ENCODE measurements around the gene CDC42EP4. TPM values are rescaled to one million over a fixed set of nuclear protein-coding genes. Genes with fewer than 3 reads are reported as not detected.

CDC42EP4 gene
- total and polyA plus RNA-seq, 2 experiments from 2014 or later, result 4.4 to 19.9 TPM

- Histone ChIP-seq H3K36me3 (ENCODE audit: insufficient read depth) (no peaks in the 10 kb centered on the region), H3K9me2 (ENCODE audit: insufficient read depth) (no peaks in the 10 kb centered on the region), H3K4me2 (no peak overlapping the region), H3K79me2 (replicated peaks; ENCODE audit: insufficient read depth) (no peaks in the 10 kb centered on the region), H3K27ac (ENCODE audit: low read depth) (no peak overlapping the region), H4K20me1 (replicated peaks; ENCODE audit: insufficient read depth) (no peaks in the 10 kb centered on the region), H3K27me3 (ENCODE audit: insufficient read depth) (no peaks in the 10 kb centered on the region), H2AFZ (no peak overlapping the region), H3K4me1 (ENCODE audit: insufficient read depth) (peaks cover 5% of the 10 kb centered on the region), H3K4me3 (no peak overlapping the region), H3F3A (replicated peaks; ENCODE audit: low read depth) (no peaks in the 10 kb centered on the region; the same call in 1 of the 2 replicates)
- DNase-seq (ENCODE audit: low spot score) (peak; percentile 78), ATAC-seq (peak; percentile 84)
- TF ChIP-seq REST (IDR thresholded peaks at IDR 0.05; ENCODE audit: unreplicated experiment), result no peak
- TF ChIP-seq EZH2phosphoT487 (IDR thresholded peaks at IDR 0.05; ENCODE audit: unreplicated experiment), result no peak
- peak; percentile 4; the same call in 1 of the 2 replicates for TF ChIP-seq CREB1 (CRISPR knock-in tag; IDR thresholded peaks at IDR 0.05; ENCODE audit: low read depth)
- no peak for TF ChIP-seq ZNF331 (CRISPR knock-in tag; IDR thresholded peaks at IDR 0.05; ENCODE audit: low read depth)
- TF ChIP-seq ZNF462 (CRISPR knock-in tag; IDR thresholded peaks at IDR 0.05), result no peak
- TF ChIP-seq CTCF (conservative IDR thresholded peaks at IDR 0.05; ENCODE audit: low read depth in 2 of 2), result peak; percentile 96 to 100
- Mint-ChIP-seq H3K9me3 (no peaks in the 10 kb centered on the region), H3K27ac (no peak overlapping the region), H3K27me3 (ENCODE audit: insufficient read depth, low read depth, poor library complexity) (peaks cover 4% of the 10 kb centered on the region), H3K36me3 (ENCODE audit: low read depth) (no peaks in the 10 kb centered on the region), H3K4me3 (no peak overlapping the region), H3K4me1 (peaks cover 9% of the 10 kb centered on the region; the same call in 2 of the 3 replicates)
These were observed 56.1 kb downstream of the CDC42EP4 start for GRCh38 chr17:73255671-73256181.
